HG02610 (cell line): ENCODE measurements around the gene SLC12A8.

Experiments used
- ATAC-seq: cut with Tn5 transposase; IDR thresholded peaks from one replicate; pipeline ENCODE4 v1.9.1; 2021; ENCODE audit warnings: mild to moderate bottlenecking, moderate library complexity; ENCODE audit not compliant: unreplicated experiment

SLC12A8 gene

GRCh38 chr3:125039131-125040100 lies 173.1 kb downstream of the SLC12A8 start:
- ATAC-seq: no peak

- ATAC-seq: no peak
Observed at GRCh38 chr3:125037498-125038150, 174.9 kb downstream of the SLC12A8 start.

DNA sequence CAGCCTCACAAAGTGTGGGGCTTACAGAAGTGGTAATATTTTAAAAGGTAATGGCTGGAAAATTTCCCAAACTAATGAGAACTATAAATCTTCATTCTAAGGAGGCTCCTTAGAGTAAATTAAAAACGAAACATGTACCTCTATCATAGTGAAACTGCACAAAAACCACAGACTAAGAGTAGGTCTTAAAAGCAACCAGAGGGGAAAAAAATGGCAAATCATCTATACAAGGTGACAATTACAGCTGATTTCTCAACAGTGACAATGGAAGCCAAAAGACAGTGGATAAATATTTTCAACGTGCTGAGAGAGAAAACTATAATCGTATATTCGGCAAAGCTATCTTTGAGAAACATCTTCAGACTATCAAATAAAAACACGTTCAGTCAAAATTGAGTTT lies 177.3 kb downstream of the SLC12A8 start:
- peak; percentile 74 for ATAC-seq

GRCh38 chr3:125033616-125034015 lies 178.9 kb downstream of the SLC12A8 start:
- ATAC-seq: no peak

DNA sequence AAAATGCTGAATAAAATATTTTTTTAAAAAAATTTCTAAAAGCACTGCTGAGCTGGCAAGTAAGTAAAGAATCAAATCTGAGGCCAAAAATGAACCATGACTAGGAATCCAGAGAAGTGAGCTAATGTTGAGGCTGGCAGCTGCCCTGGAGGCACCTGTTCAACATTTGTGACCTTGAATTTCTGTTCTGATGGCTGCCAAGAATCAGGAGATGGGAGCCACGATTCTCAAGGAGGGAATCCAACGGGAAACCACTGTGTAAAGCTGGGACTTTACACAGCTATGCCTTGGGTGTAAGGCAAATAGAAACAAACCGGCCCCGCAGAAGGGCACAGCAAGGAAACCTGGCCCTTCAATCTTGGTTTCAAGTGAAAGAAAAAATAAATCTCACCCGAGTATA lies 179.4 kb downstream of the SLC12A8 start:
- ATAC-seq: no peak

- no peak for ATAC-seq
Observed at GRCh38 chr3:125032683-125033082, 179.9 kb downstream of the SLC12A8 start.
